Raji (cell line): ENCODE measurements around the gene SCUBE1.

Experiments used
- POLR2A ChIP-seq: IDR thresholded peaks from 2 replicates; pipeline ENCODE4 v1.6.1; 2011; ENCODE audit warnings: low read depth, low read length, control low read depth; ENCODE audit not compliant: insufficient read depth

SCUBE1 gene

DNA sequence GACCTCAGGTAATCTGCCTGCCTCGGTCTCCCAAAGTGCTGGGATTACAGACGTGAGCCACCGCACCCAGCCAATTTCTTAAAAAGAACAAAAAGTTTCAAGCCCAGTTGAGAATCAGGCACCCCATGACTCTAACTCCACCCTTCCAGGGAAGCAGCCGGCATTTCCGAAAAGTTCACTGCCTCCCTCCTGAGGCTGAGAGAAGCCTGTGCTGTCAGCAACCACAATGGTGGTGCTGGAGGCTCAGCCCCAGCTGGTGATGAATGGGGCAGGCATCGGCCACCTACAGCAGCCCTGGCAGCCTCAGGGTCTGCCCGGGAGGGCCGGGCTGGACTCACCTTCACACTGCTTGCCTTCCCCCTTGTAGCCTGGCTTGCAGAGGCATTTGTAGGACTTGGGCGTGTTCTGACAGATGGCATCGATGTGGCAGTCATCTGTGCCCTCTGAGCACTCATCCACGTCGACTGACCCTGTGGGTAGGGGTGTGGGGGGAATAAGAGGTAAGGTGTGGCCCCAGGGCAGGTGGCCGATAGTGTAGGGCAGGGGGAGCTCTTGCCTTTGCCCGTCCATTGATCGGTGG lies 4.3 kb downstream of the SCUBE1 start:
- TF ChIP-seq POLR2A = no peak

DNA sequence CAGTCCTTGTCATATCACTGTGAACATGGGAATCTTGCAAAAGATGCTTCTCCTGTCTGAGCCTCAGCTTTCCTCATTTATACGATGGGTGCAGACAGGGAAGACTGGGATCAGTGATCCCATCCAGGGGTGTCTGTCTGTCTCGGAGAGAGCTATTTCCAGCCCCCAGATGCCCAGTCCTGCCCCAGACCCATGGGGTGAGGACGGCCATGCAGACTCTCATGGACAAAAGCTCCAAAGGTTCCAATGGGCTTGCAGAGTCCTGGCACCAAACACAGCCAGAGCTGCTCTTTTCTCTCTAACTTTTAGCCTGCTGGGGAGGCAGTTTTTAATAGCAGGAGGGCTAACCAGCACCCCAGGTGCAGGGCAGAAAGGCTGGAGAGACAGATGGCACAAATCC lies 5.2 kb downstream of the SCUBE1 start:
- no peak for TF ChIP-seq POLR2A

DNA sequence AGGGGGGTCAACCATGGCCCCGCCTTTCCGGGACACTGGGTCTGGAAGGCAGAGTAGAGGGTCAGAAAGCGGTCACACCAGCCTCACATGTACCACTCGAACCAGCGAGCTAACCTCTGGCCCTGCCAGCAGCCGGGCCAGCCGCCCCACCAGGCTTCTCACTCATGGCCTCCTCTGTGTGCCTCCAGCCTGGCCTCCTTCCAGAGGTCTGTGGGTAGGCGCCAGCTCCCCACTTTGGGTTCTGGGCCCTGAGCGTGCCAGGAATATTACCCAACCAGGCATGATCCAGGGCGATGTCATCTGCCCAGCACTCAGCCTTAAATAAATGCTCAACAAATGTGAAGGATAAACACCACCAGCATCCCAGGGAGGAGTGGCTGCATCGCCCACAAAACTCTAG lies 5.8 kb downstream of the SCUBE1 start:
- no peak for TF ChIP-seq POLR2A

DNA sequence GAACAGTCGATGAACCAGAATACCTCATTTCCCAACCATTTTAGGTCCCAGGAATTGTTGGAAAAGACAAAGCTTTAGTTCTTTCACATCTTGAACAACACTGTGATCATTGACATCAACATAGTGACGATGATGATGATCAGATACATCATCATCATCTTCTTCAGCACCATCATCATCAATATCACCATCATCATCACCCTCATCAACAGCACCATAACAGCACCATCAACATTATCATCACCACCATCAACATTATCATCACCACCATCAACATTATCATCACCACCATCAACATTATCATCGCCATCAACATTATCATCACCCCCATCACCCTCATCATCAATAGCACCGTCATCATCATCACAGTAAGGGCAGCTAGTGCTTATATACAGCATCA lies 8.8 kb downstream of the SCUBE1 start:
- no peak for TF ChIP-seq POLR2A

DNA sequence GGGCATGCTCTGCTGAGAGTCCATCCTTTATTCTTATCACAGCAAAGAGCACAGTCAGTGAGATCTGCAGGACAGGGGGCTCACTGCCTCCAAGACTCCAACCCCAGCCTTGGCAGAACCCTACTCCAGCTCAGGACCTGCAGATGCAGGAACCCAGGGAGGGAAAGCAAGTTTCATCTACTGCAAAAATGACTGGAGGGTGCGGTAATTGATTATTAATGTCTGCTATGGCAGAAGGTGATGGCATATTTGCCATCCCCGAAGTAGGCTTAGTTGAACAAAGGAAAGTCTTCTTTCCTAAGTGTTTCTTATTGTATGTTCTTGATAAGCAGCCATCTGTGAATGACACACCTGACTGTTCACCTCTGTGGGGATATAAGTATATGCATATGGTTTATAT lies 9.2 kb downstream of the SCUBE1 start:
- TF ChIP-seq POLR2A = no peak

DNA sequence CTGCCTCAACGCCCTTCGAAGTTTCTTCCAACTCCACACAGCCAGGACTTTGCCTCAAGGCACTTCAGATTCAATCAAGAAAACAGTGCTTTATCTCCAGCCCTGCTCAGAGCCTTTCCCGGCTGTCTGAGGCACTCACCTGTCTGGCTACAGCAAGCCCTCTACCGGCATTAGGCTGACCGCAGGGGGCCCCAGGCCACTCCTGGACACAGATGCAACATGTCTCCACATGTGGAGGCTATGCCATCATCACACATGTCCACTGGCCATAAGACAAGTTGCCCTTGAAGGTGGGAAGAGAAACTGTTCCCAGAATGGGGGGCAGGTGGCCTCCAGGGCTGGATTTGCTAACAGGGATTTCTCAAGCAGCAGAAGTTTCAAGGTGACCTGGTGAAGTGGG lies 10.0 kb downstream of the SCUBE1 start:
- no peak for TF ChIP-seq POLR2A

DNA sequence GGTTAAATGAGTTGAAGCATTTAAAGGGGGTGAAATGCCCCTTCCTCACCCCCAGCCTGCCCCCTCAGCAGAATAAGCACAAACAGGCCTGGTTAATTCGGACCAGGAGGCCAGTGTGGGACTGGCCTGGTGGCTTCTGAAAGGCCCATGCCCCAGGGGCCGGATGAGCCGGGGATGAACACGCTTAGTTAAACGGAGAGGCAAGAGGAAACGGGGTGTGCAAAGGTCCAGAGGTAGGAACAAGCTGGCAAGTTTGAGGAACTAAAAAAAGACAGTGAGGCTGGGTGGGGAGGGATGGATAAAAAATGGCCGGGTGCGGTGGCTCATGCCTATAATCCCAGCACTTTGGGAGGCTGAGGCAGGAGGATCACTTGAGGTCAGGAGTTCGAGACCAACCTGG lies 11.5 kb downstream of the SCUBE1 start:
- TF ChIP-seq POLR2A = no peak

DNA sequence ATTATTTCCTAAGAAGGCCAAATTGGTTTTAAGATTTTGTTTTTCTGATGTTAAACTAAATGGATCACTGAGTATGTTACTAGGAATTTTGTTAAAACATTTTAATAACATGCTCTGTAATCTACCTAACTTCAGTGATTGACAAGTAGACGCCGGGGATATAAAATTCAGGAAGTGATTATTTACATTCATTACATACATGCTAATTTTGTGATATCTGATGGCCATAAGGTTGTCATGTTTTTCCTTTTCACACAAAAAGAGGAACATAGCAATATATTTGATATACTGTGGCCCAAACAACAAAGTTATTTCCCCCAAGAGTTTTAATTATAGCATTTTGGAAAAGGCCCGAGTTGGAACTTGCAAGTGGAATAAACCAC lies 12.1 kb downstream of the SCUBE1 start:
- no peak for TF ChIP-seq POLR2A

DNA sequence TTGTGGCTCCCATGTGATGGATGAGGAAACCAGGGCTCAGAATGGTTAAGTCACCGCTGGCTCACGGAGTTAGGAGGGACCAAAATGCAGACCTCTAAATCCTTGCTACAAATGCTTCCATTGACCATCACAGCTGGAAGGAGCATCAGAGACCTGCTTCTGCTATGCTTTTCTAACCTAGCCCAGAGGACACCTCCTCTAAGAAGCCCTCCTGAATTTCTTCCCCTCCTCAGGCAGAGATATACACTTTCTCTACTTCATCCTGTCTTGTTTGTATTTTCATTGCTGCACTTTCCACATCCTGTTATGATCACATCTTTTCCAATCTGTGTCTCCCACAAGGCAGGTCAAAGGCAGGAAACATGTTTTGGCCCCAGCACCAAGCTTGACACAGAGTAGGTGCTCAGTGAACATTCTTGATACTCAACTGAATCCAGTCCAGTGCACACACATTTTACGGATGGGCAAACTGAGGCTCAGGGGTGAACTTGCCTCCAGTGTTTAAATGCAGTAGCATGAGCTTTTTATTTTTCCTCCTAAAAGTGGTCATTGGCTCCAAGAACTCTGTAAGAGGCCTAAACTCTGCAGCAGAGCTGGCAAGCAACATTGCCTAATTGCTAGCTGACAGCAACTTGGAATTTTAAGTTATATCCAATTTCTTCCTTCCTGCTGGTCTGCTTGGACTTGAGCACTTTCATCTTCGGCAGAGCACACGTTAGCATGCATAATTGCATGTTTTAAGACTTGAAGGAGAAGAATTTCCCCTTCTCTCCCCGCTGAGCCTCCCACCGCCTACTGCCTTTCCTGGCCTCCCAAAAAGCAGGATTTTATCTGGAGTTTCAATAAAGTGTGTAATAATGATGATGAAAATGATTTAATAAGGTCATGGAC lies 12.7 kb downstream of the SCUBE1 start:
- no peak for TF ChIP-seq POLR2A

DNA sequence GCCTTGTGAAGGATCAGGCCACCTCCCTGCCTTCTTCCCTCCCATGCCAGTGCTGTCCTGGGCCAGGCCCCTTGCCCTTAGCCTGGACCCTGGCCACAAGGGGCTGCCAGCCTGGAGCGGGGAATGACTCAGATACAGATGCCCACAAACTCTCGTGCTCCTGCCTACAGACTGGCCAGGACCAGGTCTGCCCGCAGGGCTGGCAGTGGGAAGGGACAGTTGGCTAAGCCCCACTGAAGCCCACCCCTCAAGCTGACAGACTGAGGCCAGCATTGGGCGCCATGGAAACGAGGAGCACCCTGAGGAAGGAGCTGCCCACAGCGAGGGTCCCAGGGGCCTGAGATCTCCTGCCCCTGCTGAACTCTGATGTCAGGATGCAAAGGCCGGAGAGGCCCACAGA lies 14.1 kb downstream of the SCUBE1 start:
- no peak for TF ChIP-seq POLR2A

DNA sequence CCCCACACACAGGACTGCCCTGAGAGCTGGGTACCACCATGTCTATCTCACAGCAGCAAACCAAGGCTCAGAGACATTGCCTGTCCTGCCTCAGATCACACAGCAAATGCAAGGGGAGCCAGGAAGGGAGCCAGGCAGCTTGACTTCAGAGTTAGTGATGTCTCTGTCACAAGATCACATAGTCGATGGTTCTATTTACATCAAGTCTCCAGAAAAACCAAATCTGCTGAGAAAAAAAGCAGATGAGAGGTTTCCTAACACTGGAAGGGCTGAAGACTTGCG lies 16.1 kb downstream of the SCUBE1 start:
- no peak for TF ChIP-seq POLR2A

DNA sequence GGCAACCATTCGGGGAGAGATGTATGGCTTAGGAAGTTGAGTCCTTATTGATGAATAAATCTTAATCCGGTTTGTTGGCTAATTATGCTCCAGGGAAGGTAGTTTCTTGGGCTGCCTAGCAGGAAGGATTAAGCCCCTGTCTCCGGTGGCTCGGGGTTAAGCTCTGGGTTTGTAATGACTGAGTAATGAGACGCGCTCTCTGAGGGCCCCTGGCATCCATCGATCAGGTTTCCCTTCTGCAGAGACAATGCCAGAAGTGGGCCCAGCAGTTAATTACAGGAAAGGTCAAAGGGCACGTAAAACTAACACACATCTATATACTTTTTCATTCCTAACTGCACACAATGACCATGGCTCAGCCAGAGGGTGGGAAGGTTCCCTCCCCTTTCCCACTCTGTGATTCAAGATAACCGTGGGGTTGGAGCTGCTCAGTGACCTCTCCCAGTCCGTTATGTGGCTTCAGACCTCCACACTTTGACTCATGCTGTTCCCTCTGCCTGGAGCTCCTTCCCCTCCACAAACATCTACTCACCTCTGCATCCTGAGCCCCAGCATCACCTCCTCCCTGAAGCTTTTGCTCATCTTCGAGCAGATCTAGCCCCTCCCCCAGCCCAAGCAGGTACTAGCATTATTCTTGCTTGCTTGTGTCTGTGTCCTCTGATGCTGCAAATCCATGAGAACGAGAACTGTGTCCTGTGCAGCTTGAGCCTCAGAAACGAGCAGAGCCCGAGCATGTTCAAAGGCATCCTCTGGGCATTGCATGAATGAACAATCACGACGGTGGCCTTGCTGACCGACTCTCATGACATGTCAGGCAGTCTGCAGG lies 16.6 kb downstream of the SCUBE1 start:
- TF ChIP-seq POLR2A = no peak

DNA sequence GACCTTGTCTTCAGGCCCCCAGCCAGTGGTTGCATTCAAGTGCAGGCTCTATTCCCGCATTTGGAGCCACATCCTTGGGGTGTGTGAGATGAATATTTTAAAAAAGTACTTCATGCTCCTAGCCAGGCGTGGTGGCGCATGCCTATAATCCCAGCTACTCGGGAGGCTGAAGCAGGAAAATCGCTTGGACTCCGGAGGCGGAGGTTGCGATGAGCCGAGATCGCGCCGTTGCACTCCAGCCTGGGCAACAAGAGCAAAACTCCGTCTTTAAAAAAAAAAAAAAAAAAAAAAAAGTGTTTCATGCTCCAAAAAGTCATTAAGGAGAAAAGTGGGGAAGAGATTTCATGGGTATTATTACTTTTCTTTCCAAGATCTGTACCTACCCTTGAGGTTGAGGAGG lies 18.0 kb downstream of the SCUBE1 start:
- no peak for TF ChIP-seq POLR2A

DNA sequence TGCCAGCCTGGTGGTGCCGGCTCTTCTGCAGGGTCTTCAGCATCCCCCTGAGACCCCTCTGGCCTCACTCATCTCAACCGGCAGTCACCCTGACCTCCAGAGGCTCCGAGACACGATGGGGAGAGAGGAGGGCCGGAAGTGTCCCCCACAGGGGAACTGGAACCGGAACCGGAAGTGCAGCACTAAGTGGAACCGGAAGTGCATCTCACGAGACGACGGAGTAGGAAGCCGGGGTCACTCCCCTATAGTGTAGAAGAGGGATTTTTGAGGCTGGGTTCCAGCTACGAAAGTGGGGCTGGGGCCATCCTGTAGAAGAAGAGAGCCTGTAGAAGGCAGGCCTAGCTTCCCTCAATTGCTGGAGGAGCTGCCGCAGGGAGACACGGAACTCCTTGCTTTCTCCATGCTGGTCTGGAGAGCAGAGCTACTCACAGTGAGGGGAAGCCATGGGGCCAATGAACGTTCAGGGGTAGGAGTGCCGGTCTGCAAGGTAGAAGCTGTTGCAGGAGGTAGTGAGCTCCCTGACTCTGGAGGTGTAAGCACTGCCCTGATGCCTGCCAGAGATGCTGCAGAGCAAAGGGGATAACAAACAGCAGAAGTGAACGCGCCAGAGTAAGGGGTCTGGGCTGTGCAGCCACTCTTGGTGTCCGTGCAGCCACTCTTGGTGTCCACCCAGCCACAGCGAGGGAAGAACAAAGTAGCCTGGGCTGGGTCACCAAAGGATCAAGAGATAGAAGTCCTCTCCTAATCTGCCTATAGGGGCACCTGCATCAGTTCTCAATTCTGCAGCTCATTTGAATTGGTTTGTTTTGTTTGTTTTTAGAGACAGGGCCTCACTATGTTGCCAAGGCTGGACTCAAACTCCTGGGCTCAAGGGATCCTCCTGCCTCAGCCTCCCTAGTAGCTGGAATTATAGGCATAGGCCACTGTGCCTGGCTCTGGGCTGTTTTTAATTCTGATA lies 21.9 kb downstream of the SCUBE1 start:
- TF ChIP-seq POLR2A = no peak

DNA sequence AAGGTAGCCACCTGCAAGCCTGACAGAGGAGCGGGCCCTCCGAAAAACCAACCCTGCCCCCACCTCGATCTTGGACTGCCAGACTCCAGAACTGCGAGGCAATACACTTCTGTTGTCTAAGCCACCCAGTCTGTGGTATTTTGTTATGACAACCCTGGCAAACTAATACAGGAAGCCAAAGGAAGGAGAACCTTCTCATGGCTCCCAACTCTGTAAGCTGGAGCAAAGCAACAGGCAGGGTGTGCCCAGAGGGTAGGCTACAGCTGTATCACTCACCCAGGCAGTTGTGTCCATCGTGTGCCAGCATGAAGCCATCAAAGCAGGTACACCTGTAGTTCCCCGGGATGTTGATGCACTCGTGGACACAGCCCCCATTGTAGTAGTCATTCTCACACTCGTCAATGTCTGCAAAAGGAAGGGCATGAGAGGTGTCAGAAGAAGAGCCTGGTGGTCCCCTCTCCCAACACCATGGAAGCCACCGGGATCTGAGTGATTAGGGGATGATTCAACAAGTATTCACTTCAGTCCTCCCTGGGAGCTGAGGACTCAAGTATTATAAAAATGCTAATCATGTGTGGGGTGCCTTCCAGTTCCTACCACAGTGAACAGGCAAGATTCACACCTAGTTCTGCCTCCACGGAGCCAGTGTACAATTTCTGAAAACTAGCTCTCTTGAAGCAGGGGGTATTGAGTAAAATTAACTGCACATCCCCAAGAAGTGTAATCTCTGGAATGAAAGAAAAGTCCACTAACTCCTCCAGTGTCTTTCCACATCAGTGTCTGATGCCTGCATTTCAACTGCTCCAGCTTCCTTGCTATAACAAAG lies 23.3 kb downstream of the SCUBE1 start:
- no peak for TF ChIP-seq POLR2A

DNA sequence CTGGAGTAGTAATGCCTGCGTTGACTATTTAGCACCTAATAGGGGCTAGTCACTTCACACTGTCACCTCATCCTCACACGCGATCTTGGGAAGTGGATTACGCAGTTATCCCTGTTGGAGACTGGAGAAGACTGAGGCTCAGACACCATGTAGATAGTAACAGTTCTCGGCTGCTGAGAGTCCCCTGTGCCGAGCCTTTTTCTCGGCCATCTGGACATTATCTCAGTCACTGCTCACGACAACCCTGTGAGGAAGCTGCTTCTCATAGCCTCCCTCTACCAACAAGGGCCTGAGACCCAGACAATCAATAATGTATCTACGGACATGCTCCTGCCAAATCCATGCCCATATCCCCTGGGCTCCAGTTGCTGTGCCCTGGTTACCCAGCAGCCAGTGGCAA lies 25.9 kb downstream of the SCUBE1 start:
- no peak for TF ChIP-seq POLR2A
